ENCODE measurements around the gene GAB3. TPM values are rescaled to one million over a fixed set of nuclear protein-coding genes. Genes with fewer than 3 reads are reported as not detected.

The GAB3 gene
- total RNA-seq, 1 experiment from 2014 or later, result 0.69 TPM

GRCh38 chrX:154737136-154737535 is 13.7 kb downstream of the GAB3 start:
- Histone ChIP-seq H3K79me2 (ENCODE audit: insufficient read depth, low read length) (no peaks in the 10 kb centered on the region), H3K9me3 (ENCODE audit: control insufficient read depth in 1 of 2, insufficient read depth in 1 of 2, low read depth in 1 of 2, low read length in 2 of 2) (no peaks in the 10 kb centered on the region), H2AFZ (ENCODE audit: low read depth, low read length, poor library complexity, severe bottlenecking) (no peak overlapping the region), H3K4me3 (replicated peaks in 1 of 2; ENCODE audit: low read depth in 1 of 2, low read length in 2 of 2) (no peak overlapping the region), H3K9me2 (ENCODE audit: insufficient read depth) (no peaks in the 10 kb centered on the region), H3K4me1 (ENCODE audit: control insufficient read depth in 1 of 2, insufficient read depth in 2 of 2, low read length in 2 of 2) (no peaks in the 10 kb centered on the region), H3K27ac (ENCODE audit: low read depth, low read length) (no peak overlapping the region), H3K4me2 (ENCODE audit: low read length) (no peak overlapping the region), H4K20me1 (ENCODE audit: insufficient read depth) (no peaks in the 10 kb centered on the region), H3K27me3 (ENCODE audit: insufficient read depth, low read length) (no peaks in the 10 kb centered on the region), H3K9ac (ENCODE audit: low read length) (no peak overlapping the region), H3K36me3 (ENCODE audit: control insufficient read depth in 1 of 2, insufficient read depth in 2 of 2, low read length in 2 of 2) (no peaks in the 10 kb centered on the region)
- ATAC-seq (no peak), DNase-seq (ENCODE audit: low read depth, low spot score) (no peak)
- BruUV-seq (replicated peaks), result no TSS peak
- TF ChIP-seq, protein P1, sequence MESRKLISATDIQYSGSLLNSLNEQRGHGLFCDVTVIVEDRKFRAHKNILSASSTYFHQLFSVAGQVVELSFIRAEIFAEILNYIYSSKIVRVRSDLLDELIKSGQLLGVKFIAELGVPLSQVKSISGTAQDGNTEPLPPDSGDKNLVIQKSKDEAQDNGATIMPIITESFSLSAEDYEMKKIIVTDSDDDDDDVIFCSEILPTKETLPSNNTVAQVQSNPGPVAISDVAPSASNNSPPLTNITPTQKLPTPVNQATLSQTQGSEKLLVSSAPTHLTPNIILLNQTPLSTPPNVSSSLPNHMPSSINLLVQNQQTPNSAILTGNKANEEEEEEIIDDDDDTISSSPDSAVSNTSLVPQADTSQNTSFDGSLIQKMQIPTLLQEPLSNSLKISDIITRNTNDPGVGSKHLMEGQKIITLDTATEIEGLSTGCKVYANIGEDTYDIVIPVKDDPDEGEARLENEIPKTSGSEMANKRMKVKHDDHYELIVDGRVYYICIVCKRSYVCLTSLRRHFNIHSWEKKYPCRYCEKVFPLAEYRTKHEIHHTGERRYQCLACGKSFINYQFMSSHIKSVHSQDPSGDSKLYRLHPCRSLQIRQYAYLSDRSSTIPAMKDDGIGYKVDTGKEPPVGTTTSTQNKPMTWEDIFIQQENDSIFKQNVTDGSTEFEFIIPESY (IDR thresholded peaks at IDR 0.05; ENCODE audit: extremely low read depth, insufficient replicate concordance, low read length), result no peak
- TF ChIP-seq FOSL1 (IDR thresholded peaks at IDR 0.05; ENCODE audit: low read depth) (no peak), EZH2phosphoT487 (IDR thresholded peaks at IDR 0.05; ENCODE audit: borderline replicate concordance) (no peak), POLR2AphosphoS5 (IDR thresholded peaks at IDR 0.05; ENCODE audit: low read depth, low read length) (no peak), SIN3A (IDR thresholded peaks at IDR 0.05; ENCODE audit: low read depth) (no peak), RAD21 (IDR thresholded peaks at IDR 0.05; ENCODE audit: low read depth) (no peak), SRF (IDR thresholded peaks at IDR 0.05; ENCODE audit: low read depth) (no peak), TCF7L2 (IDR thresholded peaks at IDR 0.05; ENCODE audit: borderline replicate concordance, extremely low read depth, insufficient read depth, insufficient read length) (no peak), EZH2 (IDR thresholded peaks at IDR 0.05) (no peak), CEBPB (IDR thresholded peaks at IDR 0.05; ENCODE audit: low read depth) (no peak), ZFX (IDR thresholded peaks at IDR 0.05) (no peak), EGR1 (IDR thresholded peaks at IDR 0.05; ENCODE audit: low read depth) (no peak), MAX (IDR thresholded peaks at IDR 0.05) (no peak), SP1 (IDR thresholded peaks at IDR 0.05; ENCODE audit: low read depth) (no peak), CTCF (IDR thresholded peaks at IDR 0.05 in 2 of 3, conservative IDR thresholded peaks at IDR 0.05 in 1 of 3; ENCODE audit: borderline replicate concordance in 1 of 3, insufficient read depth in 1 of 3, low read depth in 2 of 3, low read length in 2 of 3) (no peak), ELF1 (IDR thresholded peaks at IDR 0.05; ENCODE audit: borderline replicate concordance, low read depth) (no peak)
- TF ChIP-seq, protein P2, sequence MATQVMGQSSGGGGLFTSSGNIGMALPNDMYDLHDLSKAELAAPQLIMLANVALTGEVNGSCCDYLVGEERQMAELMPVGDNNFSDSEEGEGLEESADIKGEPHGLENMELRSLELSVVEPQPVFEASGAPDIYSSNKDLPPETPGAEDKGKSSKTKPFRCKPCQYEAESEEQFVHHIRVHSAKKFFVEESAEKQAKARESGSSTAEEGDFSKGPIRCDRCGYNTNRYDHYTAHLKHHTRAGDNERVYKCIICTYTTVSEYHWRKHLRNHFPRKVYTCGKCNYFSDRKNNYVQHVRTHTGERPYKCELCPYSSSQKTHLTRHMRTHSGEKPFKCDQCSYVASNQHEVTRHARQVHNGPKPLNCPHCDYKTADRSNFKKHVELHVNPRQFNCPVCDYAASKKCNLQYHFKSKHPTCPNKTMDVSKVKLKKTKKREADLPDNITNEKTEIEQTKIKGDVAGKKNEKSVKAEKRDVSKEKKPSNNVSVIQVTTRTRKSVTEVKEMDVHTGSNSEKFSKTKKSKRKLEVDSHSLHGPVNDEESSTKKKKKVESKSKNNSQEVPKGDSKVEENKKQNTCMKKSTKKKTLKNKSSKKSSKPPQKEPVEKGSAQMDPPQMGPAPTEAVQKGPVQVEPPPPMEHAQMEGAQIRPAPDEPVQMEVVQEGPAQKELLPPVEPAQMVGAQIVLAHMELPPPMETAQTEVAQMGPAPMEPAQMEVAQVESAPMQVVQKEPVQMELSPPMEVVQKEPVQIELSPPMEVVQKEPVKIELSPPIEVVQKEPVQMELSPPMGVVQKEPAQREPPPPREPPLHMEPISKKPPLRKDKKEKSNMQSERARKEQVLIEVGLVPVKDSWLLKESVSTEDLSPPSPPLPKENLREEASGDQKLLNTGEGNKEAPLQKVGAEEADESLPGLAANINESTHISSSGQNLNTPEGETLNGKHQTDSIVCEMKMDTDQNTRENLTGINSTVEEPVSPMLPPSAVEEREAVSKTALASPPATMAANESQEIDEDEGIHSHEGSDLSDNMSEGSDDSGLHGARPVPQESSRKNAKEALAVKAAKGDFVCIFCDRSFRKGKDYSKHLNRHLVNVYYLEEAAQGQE (IDR thresholded peaks at IDR 0.05; ENCODE audit: low read depth), result no peak
- POLR2A ChIA-PET, result no interaction called here
- RAD21 ChIA-PET (ENCODE audit: low non-redundant PET in 1 of 2, low total read pairs in 2 of 2, uncharacterized antibody in 2 of 2, unreplicated experiment in 2 of 2), result no interaction called here
- CTCF ChIA-PET, result interaction anchor here (2.4 kb wide), 1 partner anchor 12 kb away, joined by 9 read pairs; no protein-coding TSS in a partner anchor
- intact Hi-C loops (cut with micrococcal nuclease), result no loop called here

Measured in HCT116 (cell line).